Parathyroid adenoma (tissue), 2 donors: ENCODE measurements around the gene GFPT2.
A peak's percentile ranks its signal among the peaks of the same experiment; 100 is the strongest.

Experiments
- H2AFZ ChIP-seq: fragments of 300-600 bp; sonication (generic); one replicate; pipeline ENCODE4 v1.7.0; 2017; ENCODE audit warnings: antibody characterized with exemption, mild to moderate bottlenecking
- H3K27ac ChIP-seq: fragments of 300-600 bp; sonication (generic); one replicate; pipeline ENCODE4 v1.7.0; 2017
- H3K27me3 ChIP-seq: fragments of 300-600 bp; sonication (generic); one replicate; pipeline ENCODE4 v1.7.0; 2017; ENCODE audit warnings: low read length; ENCODE audit not compliant: control insufficient read depth, insufficient read depth
- H3K36me3 ChIP-seq: fragments of 300-600 bp; sonication (generic); one replicate; pipeline ENCODE4 v1.7.0; 2017; ENCODE audit warnings: low read length; ENCODE audit not compliant: control insufficient read depth, insufficient read depth
- H3K4me1 ChIP-seq: fragments of 300-600 bp; sonication (generic); one replicate; pipeline ENCODE4 v1.7.0; 2017; ENCODE audit warnings: control low read depth
- H3K4me2 ChIP-seq: fragments of 300-600 bp; sonication (generic); one replicate; pipeline ENCODE4 v1.7.0; 2017; ENCODE audit warnings: low read length
- H3K4me3 ChIP-seq: fragments of 300-600 bp; sonication (generic); one replicate; pipeline ENCODE4 v1.7.0; 2017; ENCODE audit warnings: low read depth, low read length
- H3K79me2 ChIP-seq: fragments of 300-600 bp; sonication (generic); one replicate; pipeline ENCODE4 v1.7.0; 2017; ENCODE audit warnings: control low read depth
- H3K9ac ChIP-seq: fragments of 300-600 bp; sonication (generic); one replicate; pipeline ENCODE4 v1.7.0; 2017; ENCODE audit warnings: mild to moderate bottlenecking
- H3K9me3 ChIP-seq: fragments of 300-600 bp; sonication (generic); one replicate; pipeline ENCODE4 v1.7.0; 2017; ENCODE audit warnings: low read length; ENCODE audit not compliant: control insufficient read depth
- TF ChIP-seq, protein P1 (sequence below): fragments of 300-600 bp; sonication (generic); IDR thresholded peaks from one replicate; pipeline ENCODE4 v1.7.0; 2017; ENCODE audit warnings: antibody characterized with exemption, mild to moderate bottlenecking
- donor health status: primary hyperparathyroidism.

Gene GFPT2

DNA sequence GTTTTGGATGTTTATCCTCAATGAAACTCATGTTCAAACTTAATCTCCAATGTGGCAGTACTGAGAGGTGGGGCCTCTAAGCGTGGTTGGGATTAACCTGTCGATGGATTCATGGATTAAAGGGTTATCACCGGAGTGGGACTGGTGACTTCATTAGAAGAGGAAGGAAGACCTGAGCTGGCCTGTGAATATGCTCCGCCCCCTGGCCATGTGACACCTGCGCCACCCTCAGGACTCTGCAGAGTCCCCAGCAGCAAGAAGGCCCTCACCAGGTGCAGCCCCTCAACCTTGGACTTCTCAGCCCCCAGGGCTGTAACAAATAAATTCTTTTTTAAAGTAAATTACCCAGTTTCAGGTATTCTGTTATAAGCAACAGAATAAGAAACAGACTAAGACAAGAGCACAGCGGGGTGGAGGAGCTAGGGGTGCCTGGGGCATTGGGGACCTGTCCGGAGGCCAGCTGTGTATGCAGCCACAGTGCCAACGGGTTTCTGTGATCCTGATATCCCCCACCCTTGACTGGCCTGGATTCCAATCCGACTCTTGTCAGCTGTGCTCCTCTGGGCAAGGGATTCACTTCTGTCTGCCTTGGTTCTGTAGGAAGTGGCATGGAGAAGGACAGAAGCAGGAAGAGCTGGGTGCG, 58.1 kb downstream of the GFPT2 start:
- H2AFZ ChIP-seq: no peak overlapping the region
- peaks cover 6% of the 10 kb centered on the region for H3K79me2 ChIP-seq
- H3K27me3 ChIP-seq: no peaks in the 10 kb centered on the region
- no peak overlapping the region for H3K27ac ChIP-seq
- H3K4me1 ChIP-seq: peaks cover 2% of the 10 kb centered on the region
- no peak overlapping the region for H3K9ac ChIP-seq
- H3K9me3 ChIP-seq: no peaks in the 10 kb centered on the region
- no peaks in the 10 kb centered on the region for H3K36me3 ChIP-seq
- H3K4me3 ChIP-seq: no peak overlapping the region
- TF ChIP-seq, protein P1, sequence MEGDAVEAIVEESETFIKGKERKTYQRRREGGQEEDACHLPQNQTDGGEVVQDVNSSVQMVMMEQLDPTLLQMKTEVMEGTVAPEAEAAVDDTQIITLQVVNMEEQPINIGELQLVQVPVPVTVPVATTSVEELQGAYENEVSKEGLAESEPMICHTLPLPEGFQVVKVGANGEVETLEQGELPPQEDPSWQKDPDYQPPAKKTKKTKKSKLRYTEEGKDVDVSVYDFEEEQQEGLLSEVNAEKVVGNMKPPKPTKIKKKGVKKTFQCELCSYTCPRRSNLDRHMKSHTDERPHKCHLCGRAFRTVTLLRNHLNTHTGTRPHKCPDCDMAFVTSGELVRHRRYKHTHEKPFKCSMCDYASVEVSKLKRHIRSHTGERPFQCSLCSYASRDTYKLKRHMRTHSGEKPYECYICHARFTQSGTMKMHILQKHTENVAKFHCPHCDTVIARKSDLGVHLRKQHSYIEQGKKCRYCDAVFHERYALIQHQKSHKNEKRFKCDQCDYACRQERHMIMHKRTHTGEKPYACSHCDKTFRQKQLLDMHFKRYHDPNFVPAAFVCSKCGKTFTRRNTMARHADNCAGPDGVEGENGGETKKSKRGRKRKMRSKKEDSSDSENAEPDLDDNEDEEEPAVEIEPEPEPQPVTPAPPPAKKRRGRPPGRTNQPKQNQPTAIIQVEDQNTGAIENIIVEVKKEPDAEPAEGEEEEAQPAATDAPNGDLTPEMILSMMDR: no peak
- no peak overlapping the region for H3K4me2 ChIP-seq

- Histone ChIP-seq H3K9ac (no peak overlapping the region), H2AFZ (no peak overlapping the region), H3K36me3 (no peaks in the 10 kb centered on the region), H3K4me1 (peaks cover 5% of the 10 kb centered on the region), H3K4me2 (no peak overlapping the region), H3K79me2 (peaks cover 7% of the 10 kb centered on the region), H3K4me3 (no peak overlapping the region), H3K27me3 (no peaks in the 10 kb centered on the region), H3K9me3 (no peaks in the 10 kb centered on the region), H3K27ac (no peak overlapping the region)
- TF ChIP-seq, protein P1: no peak
Measured at GRCh38 chr5:180294411-180294810, 58.7 kb downstream of the GFPT2 start.

GRCh38 chr5:180291943-180292831, 60.9 kb downstream of the GFPT2 start, which contains the start of gene MAPK9:
TSS of gene MAPK9 (minus strand) at chr5:180292083. CDS start at chr5:180280561, 11,522 bp downstream.
- Histone ChIP-seq H3K9ac (peak within 1 kb of the TSS; percentile 71), H3K27ac (peak within 1 kb of the TSS; percentile 89), H3K9me3 (no peaks in the 10 kb centered on the region), H3K4me3 (peak within 1 kb of the TSS; percentile 83), H3K27me3 (no peaks in the 10 kb centered on the region), H3K4me2 (peak within 1 kb of the TSS; percentile 88), H3K36me3 (no peaks in the 10 kb centered on the region), H2AFZ (peak within 1 kb of the TSS; percentile 90), H3K79me2 (peaks cover 18% of the 10 kb centered on the region), H3K4me1 (peaks cover 18% of the 10 kb centered on the region)
- TF ChIP-seq, protein P1: peak; percentile 11

GRCh38 chr5:180291234-180291940, 61.7 kb downstream of the GFPT2 start:
- peaks cover 26% of the 10 kb centered on the region for H3K79me2 ChIP-seq
- H3K4me2 ChIP-seq: peak overlapping the region; percentile 88
- H3K9me3 ChIP-seq: no peaks in the 10 kb centered on the region
- H2AFZ ChIP-seq: peak overlapping the region; percentile 58
- H3K36me3 ChIP-seq: no peaks in the 10 kb centered on the region
- H3K27me3 ChIP-seq: no peaks in the 10 kb centered on the region
- H3K4me3 ChIP-seq: peak overlapping the region; percentile 53
- peaks cover 18% of the 10 kb centered on the region for H3K4me1 ChIP-seq
- H3K27ac ChIP-seq: no peak overlapping the region
- no peak overlapping the region for H3K9ac ChIP-seq
- TF ChIP-seq, protein P1: no peak
